H1 (cell line): ENCODE results near the gene MIOX. TPM values are rescaled to one million over a fixed set of nuclear protein-coding genes. Genes with fewer than 3 reads are reported as not detected.

Experiments used
- ASH2L ChIP-seq: fragments of 200-600, 300-600 bp; sonication (generic); IDR thresholded peaks from one replicate; pipeline ENCODE4 v1.7.1; 2017; ENCODE audit warnings: low read length
- BACH1 ChIP-seq: IDR thresholded peaks from 2 replicates; pipeline ENCODE4 v1.6.1; 2012; ENCODE audit warnings: low read length, improper control_type of control experiment
- BCL11A ChIP-seq, 2 experiments: IDR thresholded peaks; one replicate each; pipeline ENCODE4 v1.6.1; 2011; ENCODE audit warnings: low read depth in 2 of 2, low read length in 2 of 2, mild to moderate bottlenecking in 2 of 2
- CBX5 ChIP-seq: fragments of 300-800, 300-1000 bp; sonication (generic); IDR thresholded peaks from 2 replicates; pipeline ENCODE4 v1.7.1; 2016; ENCODE audit warnings: antibody characterized with exemption, low read length, low read depth
- CBX8 ChIP-seq: fragments of 300-800, 300-1000 bp; sonication (generic); IDR thresholded peaks from 2 replicates; pipeline ENCODE4 v1.7.1; 2016; ENCODE audit warnings: low read depth, low read length, borderline replicate concordance
- CHD1 ChIP-seq: IDR thresholded peaks from 2 replicates; pipeline ENCODE4 v1.6.1; 2012; ENCODE audit warnings: low read depth, low read length, improper control_type of control experiment
- CTCF ChIP-seq, 3 experiments: IDR thresholded peaks; 1 replicate in 2 of 3; 2 replicates in 1 of 3; pipeline versions ENCODE4 v1.5.1 to v1.6.1; 2011; ENCODE audit warnings: low read length in 3 of 3, mild to moderate bottlenecking in 3 of 3, inconsistent platforms in 2 of 3, low read depth in 1 of 3, moderate library complexity in 1 of 3; ENCODE audit not compliant: insufficient read depth in 1 of 3; ENCODE audit errors: control extremely low read depth in 1 of 3
- EGR1 ChIP-seq: IDR thresholded peaks from 2 replicates; pipeline ENCODE4 v1.6.1; 2011; ENCODE audit warnings: low read depth, low read length, borderline replicate concordance
- EZH2 ChIP-seq: fragments of 200-600 bp; sonication (generic); IDR thresholded peaks from 2 replicates; pipeline ENCODE4 v1.7.1; 2012; ENCODE audit warnings: low read depth, mild to moderate bottlenecking, moderate library complexity, low read length, inconsistent platforms; ENCODE audit not compliant: severe bottlenecking
- GTF2F1 ChIP-seq: IDR thresholded peaks from 2 replicates; pipeline ENCODE4 v1.6.1; 2012; ENCODE audit warnings: low read depth, low read length, improper control_type of control experiment, borderline replicate concordance
- HDAC2 ChIP-seq, 2 experiments: fragments of 300-600 bp in 1 of 2; sonication (generic) in 1 of 2; IDR thresholded peaks; 2 replicates each; pipeline ENCODE4 v1.6.1; 2011 to 2012; ENCODE audit warnings: low read depth in 2 of 2, low read length in 2 of 2, mild to moderate bottlenecking in 2 of 2, moderate library complexity in 2 of 2, borderline replicate concordance in 1 of 2, inconsistent platforms in 1 of 2
- MAFK ChIP-seq: IDR thresholded peaks from 2 replicates; pipeline ENCODE4 v1.6.1; 2012; ENCODE audit warnings: low read depth, mild to moderate bottlenecking, improper control_type of control experiment, low read length
- RAD21 ChIP-seq, 2 experiments: IDR thresholded peaks in 1 of 2; conservative IDR thresholded peaks in 1 of 2; 2 replicates each; pipeline ENCODE4 v1.6.1; 2011; ENCODE audit warnings: low read depth in 2 of 2, low read length in 2 of 2, improper control_type of control experiment in 1 of 2, inconsistent platforms in 1 of 2, mild to moderate bottlenecking in 1 of 2, moderate library complexity in 1 of 2
- RXRA ChIP-seq: IDR thresholded peaks from 2 replicates; pipeline ENCODE4 v1.6.1; 2011; ENCODE audit warnings: low read depth, mild to moderate bottlenecking, low read length, moderate library complexity; ENCODE audit not compliant: insufficient read depth
- SIX5 ChIP-seq: IDR thresholded peaks from 2 replicates; pipeline ENCODE4 v1.6.1; 2011; ENCODE audit warnings: mild to moderate bottlenecking, low read depth, low read length
- SP1 ChIP-seq: IDR thresholded peaks from 2 replicates; pipeline ENCODE4 v1.6.1; 2011; ENCODE audit warnings: low read depth, low read length
- TBP ChIP-seq: IDR thresholded peaks from 2 replicates; pipeline ENCODE4 v1.6.1; 2011; ENCODE audit warnings: low read depth, low read length, improper control_type of control experiment
- TCF12 ChIP-seq: IDR thresholded peaks from 2 replicates; pipeline ENCODE4 v1.6.1; 2011; ENCODE audit warnings: low read depth, mild to moderate bottlenecking, low read length
- USF2 ChIP-seq: IDR thresholded peaks from 2 replicates; pipeline ENCODE4 v1.6.1; 2011; ENCODE audit warnings: low read length, improper control_type of control experiment
- polyA plus RNA-seq, 7 experiments: library from polyadenylated mRNA; depleted of rRNA in 3 of 7; stranded (reverse) in 5 of 7; unstranded in 2 of 7; fragments of >200 nt in 5 of 7; fragments of 200-250 nt in 2 of 7; gene quantifications; 1 replicate in 5 of 7; 2 replicates in 1 of 7; 4 replicates in 1 of 7; pipeline versions ENCODE4 v1.2.1 to v1.2.3, GENCODE V29; 2011 to 2013; ENCODE audit warnings: missing spikeins in 2 of 7, mixed read lengths in 2 of 7
- total RNA-seq: library from RNA; stranded (reverse); fragmentation: NEBNext Ultra II Directional; extraction: Animal tissue kit (Norgen Biotek cat#: 25700); gene quantifications from 2 replicates; pipeline ENCODE4 v1.2.1, GENCODE V29; 2021

MIOX gene
- total and polyA plus RNA-seq, 2 of the 8 experiments (the other 6 are each of a cell fraction or from before 2014, with no cell fraction given) = 0.30 to 0.32 TPM

- TF ChIP-seq USF2 (no peak), EGR1 (no peak), GTF2F1 (no peak), CBX8 (no peak), TBP (peak; percentile 51; the same call in 1 of the 2 replicates), CBX5 (no peak), HDAC2 (IDR thresholded peaks at IDR 0.05; ENCODE audit: borderline replicate concordance in 1 of 2, low read depth in 2 of 2, low read length in 2 of 2) (no peak), SP1 (peak; percentile 58; the same call in 1 of the 2 replicates), CTCF (IDR thresholded peaks at IDR 0.05; ENCODE audit: control extremely low read depth in 1 of 3, insufficient read depth in 1 of 3, low read depth in 1 of 3, low read length in 3 of 3) (0 out of 4 replicates have a peak, but pooled peaks of 1 of the 3 experiments have one; percentile 6), BACH1 (no peak), TCF12 (no peak), BCL11A (IDR thresholded peaks at IDR 0.05; ENCODE audit: low read depth in 2 of 2, low read length in 2 of 2) (no peak), SIX5 (no peak), RAD21 (IDR thresholded peaks at IDR 0.05 in 1 of 2, conservative IDR thresholded peaks at IDR 0.05 in 1 of 2; ENCODE audit: low read depth in 2 of 2, low read length in 2 of 2) (no peak), EZH2 (no peak), ASH2L (no peak), RXRA (no peak), MAFK (no peak), CHD1 (no peak)
Measured at GRCh38 chr22:50474710-50475651, 11.7 kb upstream of the MIOX start, which contains the start of gene SBF1 (continued).
